NCI-H146 treated with DMSO at 0.1 percent for 48 hours (cell line): ENCODE results near the gene ERGIC1.

ENCODE experiments used
- DNase-seq: peaks from one replicate; lab custom pipeline; 2025; ENCODE audit not compliant: unreplicated experiment; lab: John Stamatoyannopoulos, UW

ERGIC1 gene

GRCh38 chr5:172941067-172941516, 107.0 kb downstream of the ERGIC1 start:
- DNase-seq: no peak

- DNase-seq: no peak
These were observed 108.5 kb downstream of the ERGIC1 start for GRCh38 chr5:172942556-172942955.

DNA sequence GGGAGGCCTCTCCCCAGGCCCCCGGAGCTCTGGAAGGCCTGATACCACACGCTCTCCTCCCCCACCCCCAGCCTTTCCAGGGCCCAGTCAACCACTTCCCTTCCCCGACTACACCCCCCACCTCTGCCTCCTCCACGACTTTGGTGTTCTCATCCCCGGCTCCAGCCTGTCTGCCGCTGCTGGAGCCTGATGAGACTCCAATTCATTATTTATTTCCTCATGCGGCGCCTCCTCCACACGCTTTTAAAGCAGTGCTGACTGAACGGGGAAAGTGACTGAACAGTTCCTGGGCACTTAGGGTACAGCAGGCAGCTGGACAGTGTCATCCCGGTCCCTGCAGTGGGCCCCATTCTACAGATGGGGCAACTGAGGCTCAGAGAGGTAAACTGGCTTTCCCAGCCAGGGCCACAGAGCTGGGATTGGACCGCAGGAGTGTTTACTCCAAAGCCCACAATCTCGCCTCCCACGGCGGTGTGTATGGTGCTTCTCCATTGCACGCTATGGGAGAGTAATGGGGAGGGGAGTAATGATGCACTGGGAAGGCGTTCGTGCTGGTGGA, 109.3 kb downstream of the ERGIC1 start:
- no peak for DNase-seq

DNA sequence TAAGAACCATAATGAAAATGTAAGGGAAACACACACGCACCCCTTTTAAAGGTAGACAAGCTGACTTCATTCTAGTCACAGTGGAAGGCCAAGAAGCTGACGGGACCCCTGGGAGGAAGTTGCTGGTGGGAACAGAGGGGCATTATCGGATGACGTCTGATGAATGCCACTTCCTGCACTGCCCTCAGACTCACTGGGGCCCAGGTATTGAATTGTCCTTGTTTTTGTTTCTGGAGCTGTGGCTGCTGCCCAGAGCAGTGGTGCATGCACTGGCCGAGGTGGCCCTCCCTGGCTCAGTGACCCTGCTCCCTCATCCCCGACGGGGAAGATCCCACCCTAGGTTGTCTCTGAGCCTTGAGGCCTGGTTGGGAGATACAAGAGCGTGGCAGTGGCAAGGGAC, 109.9 kb downstream of the ERGIC1 start:
- DNase-seq: no peak

GRCh38 chr5:172944741-172945140, 110.7 kb downstream of the ERGIC1 start:
- no peak for DNase-seq

DNA sequence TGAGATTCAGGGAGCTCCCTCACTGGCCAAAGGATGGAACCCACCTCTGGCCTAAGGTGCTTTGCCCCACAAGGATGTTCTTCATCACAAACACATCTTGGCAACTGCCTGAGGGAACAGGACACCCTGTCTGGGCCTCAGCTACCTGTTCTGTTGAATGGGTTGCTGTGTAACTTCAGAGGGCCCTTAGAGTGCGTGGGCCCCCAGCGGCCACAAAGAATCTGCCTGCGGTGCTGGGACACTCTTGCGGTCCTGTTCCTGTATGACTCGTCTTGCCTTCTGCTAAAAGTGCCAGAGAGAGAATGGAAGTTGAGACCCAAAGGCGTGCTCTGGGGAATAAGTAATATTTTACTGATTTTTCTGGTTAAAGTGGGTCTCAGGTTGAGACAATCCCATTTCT, 111.1 kb downstream of the ERGIC1 start:
- no peak for DNase-seq

GRCh38 chr5:172946146-172946545, 112.1 kb downstream of the ERGIC1 start:
- no peak for DNase-seq

DNA sequence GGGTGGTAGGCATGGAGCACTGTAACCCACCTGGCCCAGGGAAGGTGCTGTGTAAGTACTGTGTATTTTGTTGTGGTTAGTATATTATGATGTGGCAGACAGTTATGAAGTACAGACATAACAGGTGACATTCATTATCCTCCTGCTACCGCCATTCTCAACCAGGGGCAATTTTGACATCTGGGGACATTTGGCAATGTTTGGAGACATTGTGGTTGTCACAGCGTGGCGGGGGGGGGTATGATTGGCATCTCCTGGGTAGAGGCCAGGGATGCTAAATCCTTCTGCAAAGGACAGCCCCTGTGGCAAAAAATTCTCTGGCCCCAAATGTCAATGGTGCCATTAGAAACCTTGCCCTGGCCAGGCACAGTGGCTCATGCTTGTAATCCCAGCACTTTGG, 115.4 kb downstream of the ERGIC1 start:
- DNase-seq: no peak

DNA sequence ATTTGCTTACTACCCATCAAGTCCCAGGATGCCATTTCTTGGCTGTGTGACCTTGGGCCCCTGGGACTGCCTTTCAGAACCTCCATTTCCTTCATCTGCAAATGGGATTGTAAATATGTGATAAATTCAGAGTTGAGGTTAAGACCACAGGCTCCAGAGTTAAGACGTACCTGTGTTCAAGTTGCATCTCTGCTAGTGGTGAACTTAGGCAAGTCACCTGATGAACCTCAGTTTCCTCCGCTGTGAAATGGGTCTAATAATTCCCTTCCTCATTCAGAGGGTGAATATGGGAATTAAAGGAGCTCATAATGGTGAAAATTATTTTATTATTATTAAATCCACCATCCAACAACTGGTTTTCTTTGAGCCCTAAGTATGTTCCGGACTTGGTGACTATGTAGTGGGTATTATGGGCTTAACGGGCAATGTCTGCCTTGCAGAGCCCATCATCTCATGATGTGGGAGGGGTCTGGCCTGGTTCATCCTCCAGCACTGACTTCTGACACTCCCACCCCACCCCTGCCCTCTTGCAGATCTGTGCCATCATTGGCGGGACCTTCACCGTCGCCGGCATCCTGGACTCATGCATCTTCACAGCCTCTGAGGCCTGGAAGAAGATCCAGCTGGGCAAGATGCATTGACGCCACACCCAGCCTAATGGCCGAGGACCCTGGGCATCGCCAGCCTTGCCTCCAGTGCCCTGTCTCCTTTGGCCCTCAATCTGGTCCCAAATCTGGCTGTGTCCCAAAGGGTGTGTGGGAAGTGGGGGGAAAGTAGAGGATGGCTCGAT, 116.3 kb downstream of the ERGIC1 start:
- no peak for DNase-seq

DNA sequence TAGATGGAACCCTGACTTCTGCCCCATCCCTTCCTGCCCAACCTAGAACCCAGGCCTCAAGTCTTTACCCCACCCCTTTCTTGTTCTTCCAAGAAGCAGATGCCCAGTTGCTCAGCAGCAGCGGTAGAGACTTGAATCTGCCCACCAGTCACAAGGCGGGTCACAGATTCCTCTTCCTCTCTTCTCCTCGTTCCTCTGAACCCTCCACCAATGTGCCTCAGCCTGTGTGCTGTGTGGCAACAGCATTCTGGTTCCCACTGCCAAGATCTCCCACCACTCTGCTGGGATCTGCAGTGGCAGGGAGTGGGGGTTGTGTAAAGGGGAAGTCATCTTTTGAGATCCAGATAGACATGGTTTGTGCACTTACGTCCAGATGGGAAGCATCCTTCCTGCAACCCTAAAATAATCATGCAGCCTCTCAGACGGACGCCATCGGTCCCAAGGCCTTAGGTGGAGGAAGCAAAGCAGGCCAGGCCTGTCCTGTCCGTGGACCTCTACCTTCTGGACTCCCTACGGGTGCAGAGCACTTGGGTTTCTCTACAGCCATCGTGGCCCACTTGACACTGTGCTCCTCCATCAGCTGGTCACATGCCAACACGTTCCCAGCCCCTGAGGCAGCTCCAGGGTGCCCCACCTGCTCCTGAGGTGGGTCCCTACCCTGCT, 117.5 kb downstream of the ERGIC1 start:
- DNase-seq: no peak

DNA sequence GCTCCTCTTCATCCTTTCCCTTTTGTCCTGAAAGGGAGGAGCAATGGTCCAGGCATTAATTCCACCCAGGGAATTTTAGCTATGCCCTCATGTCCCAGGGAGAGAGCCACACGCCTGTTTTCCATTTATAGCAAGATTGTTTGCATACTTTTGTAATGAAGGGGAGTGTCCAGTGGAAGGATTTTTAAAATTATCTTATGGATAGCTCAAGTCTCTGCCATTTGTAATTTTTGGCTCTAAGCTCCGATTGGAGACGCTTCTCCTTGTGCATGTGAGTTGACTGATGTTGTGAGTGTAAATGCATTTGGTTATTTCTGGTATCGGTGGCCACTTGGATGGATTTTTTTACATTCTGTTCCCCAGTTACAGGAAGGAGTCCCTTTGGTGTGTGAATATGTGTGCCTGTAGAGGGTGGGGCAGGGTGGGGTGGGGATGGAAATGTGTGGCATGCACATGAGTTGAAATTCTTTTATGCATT, 118.0 kb downstream of the ERGIC1 start:
- no peak for DNase-seq

DNA sequence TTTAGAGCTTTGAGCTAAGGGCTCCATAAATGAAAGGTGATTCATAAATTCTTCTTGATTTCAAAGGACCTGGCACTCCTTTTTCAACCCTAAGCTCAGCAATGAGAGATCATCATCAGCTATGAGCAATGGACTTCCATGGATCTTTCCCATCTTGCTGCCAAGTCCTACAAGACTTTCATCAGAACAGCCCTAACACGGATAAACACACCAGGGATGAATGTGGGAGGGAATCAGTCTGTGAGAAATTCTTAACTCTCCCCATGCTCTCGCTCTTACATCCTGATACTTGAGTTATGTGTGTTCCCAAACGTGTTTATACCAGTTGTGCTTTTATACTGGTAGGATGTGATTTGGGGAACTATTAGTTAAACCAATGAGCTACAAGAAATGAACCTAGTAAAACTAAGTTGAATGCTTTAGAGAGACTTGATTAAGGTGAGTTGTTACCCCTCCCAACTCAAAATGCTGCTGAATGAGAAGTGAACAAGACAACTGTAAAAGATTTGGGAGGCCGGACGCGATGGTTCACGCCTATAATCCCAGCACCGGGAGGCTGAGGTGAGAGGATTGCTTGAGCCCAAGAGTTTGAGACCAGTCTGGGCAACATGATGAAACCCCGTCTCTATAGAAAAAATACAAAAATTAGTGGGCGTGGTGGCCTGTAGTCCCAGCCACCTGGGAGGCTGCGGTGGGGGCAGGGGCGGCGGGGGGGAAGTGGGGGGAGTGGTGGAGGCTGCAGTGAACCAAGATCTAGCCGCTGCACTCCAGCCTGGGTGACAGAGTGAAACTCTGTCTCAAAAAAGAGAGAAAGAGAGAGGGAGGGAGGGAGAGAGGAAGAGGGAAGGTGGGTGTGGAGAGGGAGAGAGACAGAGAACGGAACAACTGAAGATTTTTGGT, 120.0 kb downstream of the ERGIC1 start:
- no peak for DNase-seq

DNA sequence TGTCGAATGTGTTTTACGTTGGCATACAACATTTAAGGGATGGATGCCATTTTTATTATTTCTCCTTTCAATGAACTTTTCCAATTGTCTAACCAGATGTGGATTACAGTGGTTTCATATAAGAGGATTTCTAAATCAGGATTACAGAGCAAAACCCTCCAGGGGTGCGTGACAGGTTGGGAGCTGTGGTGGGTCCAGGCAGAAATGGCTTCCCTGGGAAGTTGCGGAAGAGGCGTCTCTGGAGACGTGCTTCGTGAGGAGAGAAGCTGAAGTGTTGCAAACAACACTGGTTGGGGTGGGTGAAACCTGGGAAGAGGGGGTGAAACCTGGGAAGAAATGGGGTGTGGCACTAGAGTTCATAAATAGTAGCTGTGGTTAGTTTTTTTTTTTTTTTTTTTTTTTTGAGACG, 120.7 kb downstream of the ERGIC1 start:
- no peak for DNase-seq

DNA sequence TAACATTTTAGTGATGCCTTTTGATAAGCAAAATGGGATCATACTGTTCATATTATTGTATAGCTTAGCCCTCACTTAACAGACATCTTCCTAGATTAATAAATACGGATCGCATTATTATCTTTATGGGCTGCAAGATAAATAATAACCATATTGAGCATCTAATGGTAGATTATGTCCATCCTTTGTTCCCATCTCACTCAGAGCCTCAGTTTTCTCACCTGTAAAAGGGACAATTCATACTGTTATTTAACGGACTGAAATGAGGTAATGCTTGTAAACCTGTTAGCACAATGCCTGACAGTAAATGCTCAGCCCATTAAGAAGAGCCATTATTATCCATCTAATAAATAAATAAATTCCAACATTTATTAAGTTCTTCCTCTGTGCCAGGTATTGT, 122.2 kb downstream of the ERGIC1 start:
- no peak for DNase-seq

DNA sequence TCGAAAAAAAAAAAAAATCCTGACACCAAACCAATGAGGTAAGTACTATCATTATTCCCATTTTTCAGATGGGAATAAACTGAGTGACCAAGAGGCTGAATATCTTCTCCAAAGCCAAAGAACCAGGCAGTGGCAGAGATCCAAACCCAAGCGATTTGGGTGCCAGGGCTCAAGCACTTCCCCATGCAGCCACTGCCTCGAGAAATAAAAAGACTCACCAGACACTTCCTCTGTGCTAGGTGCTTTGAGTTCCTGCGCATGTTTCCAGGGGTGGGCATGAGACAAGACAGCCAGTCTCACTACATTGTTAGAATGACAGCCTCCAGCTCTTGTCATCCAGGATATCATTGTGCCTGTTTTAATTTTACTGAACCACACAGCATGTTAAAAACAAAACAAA, 122.9 kb downstream of the ERGIC1 start:
- no peak for DNase-seq

DNA sequence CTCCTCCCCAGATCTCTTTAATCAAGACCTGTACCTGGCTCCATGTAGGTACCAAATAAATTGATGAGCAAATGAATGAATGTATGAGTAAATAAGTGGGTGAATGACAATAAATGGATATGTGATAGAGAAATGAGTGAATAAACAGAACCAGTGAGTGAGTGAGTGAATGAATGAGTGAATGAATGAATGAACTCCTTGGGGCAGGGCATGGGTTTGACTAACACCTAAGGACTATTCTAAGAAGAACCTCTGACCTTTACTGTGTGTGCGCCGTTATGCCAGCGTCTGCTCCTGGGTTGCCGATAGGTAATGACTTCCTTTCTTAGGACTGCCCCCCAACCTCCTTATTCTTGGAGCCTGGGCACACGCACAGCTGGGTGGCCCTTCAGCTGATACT, 123.4 kb downstream of the ERGIC1 start:
- no peak for DNase-seq

DNA sequence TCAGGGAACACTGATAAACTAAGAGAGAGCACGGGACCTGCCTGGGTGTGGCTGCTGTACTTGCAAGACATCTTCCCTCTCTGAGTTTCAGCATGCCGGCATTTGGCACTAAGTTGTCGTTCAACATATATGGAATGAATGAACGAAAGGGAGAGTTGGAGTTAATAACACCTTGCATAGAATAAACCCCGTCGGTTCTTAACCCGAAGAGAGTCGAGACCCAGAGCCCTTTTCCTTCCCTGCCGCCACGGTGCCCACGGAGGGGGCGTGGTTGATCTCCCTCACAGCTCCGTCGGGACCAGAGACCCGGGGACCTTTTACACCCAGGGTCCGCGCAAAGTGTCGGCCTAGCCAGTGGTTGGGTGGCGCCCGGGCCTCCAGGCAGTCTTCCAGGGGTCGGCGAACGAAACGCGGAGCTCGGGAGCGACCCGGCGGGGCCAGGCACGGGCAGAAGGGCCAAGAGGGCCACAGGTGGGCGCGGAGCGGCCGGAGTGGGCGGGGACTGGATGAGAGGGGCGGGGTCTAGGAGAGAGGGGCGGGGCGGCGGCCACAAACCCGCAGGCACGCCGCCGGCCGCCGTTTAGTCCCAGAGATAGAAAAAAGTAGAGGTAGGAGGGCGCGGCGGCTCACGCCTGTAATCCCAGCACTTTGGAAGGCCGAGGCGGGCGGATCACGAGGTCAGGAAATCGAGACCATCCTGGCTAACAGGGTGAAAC, 124.4 kb downstream of the ERGIC1 start:
- DNase-seq: peak; percentile 25

- no peak for DNase-seq
These were observed 126.1 kb downstream of the ERGIC1 start for GRCh38 chr5:172959824-172960799.

- no peak for DNase-seq
These were observed 135.9 kb downstream of the ERGIC1 start for GRCh38 chr5:172969921-172970320.
